ENCODE results near the gene WDR44.

- TF ChIP-seq, protein P1, sequence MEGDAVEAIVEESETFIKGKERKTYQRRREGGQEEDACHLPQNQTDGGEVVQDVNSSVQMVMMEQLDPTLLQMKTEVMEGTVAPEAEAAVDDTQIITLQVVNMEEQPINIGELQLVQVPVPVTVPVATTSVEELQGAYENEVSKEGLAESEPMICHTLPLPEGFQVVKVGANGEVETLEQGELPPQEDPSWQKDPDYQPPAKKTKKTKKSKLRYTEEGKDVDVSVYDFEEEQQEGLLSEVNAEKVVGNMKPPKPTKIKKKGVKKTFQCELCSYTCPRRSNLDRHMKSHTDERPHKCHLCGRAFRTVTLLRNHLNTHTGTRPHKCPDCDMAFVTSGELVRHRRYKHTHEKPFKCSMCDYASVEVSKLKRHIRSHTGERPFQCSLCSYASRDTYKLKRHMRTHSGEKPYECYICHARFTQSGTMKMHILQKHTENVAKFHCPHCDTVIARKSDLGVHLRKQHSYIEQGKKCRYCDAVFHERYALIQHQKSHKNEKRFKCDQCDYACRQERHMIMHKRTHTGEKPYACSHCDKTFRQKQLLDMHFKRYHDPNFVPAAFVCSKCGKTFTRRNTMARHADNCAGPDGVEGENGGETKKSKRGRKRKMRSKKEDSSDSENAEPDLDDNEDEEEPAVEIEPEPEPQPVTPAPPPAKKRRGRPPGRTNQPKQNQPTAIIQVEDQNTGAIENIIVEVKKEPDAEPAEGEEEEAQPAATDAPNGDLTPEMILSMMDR (IDR thresholded peaks at IDR 0.05) = no peak
- no peak for TF ChIP-seq EZH2 (IDR thresholded peaks at IDR 0.05; ENCODE audit: borderline replicate concordance, insufficient read depth, low read depth, low read length, poor library complexity, severe bottlenecking)
Observed at GRCh38 chrX:118418811-118419251, 72.9 kb downstream of the WDR44 start.
